DMS79 treated with DMSO at 0.1 percent for 48 hours (cell line): Measurements from ENCODE around the gene C8G.

ENCODE experiments used
- DNase-seq: peaks from one replicate; lab custom pipeline; 2025; lab: John Stamatoyannopoulos, UW

The C8G gene

GRCh38 chr9:136953771-136954269 is 8.8 kb downstream of the C8G start:
- DNase-seq, result no peak

GRCh38 chr9:136954270-136955083 is 9.4 kb downstream of the C8G start:
- no peak for DNase-seq

- no peak for DNase-seq
Observed at GRCh38 chr9:136955202-136955942, 10.3 kb downstream of the C8G start.

GRCh38 chr9:136955943-136956335 is 10.9 kb downstream of the C8G start:
- no peak for DNase-seq

GRCh38 chr9:136956604-136957003 is 11.6 kb downstream of the C8G start:
- DNase-seq, result no peak

GRCh38 chr9:136957461-136957860 is 12.4 kb downstream of the C8G start:
- DNase-seq, result no peak

GRCh38 chr9:136957901-136958300 is 12.9 kb downstream of the C8G start:
- DNase-seq, result no peak

GRCh38 chr9:136958473-136958872 is 13.4 kb downstream of the C8G start:
- no peak for DNase-seq

GRCh38 chr9:136958898-136959850 is 14.1 kb downstream of the C8G start:
- no peak for DNase-seq

- DNase-seq, result no peak
Observed at GRCh38 chr9:136960212-136960937, 15.3 kb downstream of the C8G start.

- no peak for DNase-seq
Observed at GRCh38 chr9:136960938-136961275, 15.9 kb downstream of the C8G start.

GRCh38 chr9:136961279-136962065 is 16.4 kb downstream of the C8G start:
- DNase-seq, result no peak

- no peak for DNase-seq
Observed at GRCh38 chr9:136962163-136962562, 17.1 kb downstream of the C8G start.

GRCh38 chr9:136962701-136963248 is 17.7 kb downstream of the C8G start:
- no peak for DNase-seq

GRCh38 chr9:136963341-136963740 is 18.3 kb downstream of the C8G start:
- DNase-seq, result no peak

- no peak for DNase-seq
Observed at GRCh38 chr9:136963751-136964150, 18.7 kb downstream of the C8G start.

GRCh38 chr9:136964171-136964689 is 19.2 kb downstream of the C8G start:
- no peak for DNase-seq

- no peak for DNase-seq
Observed at GRCh38 chr9:136964833-136965422, 19.9 kb downstream of the C8G start.

GRCh38 chr9:136965771-136966484 is 20.9 kb downstream of the C8G start:
- no peak for DNase-seq
